DMS53 treated with DMSO at 0.1 percent for 48 hours (cell line): ENCODE measurements around the gene EXOC1L.

Experiments
- DNase-seq: peaks from one replicate; lab custom pipeline; 2025; ENCODE audit not compliant: unreplicated experiment; lab: John Stamatoyannopoulos, UW

The EXOC1L gene, protein sequence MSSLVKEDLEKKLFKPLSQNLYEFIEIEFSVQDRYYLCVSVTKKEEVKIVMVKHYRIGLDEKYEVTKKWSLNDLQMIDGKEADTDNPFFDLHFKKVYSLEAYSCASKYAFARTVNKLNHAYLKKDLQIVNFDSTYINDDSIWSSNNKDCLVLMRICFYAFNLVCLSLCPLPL

DNA sequence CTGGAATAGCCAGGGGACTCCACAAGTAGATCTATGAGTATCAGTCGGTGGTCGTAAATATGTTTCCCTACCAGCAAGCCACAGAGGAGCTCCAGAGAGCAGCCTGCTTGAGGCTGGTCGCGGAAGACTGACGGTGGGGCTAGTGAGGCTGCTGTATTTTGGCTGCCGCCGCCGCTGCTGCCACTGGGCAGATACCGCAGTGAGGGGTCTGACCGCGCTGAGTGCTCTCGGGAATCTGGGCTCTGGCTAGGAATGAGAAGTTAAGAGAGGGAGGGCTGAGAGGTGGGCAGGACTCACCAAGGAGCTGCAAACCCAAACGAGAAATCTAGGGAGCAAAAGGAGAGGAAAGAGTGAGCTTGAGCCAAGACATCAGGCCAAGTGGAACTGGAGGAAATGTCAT is at the start of gene EXOC1L:
TSS of gene EXOC1L (plus strand) at position 157 of the 400 bp plus-strand sequence. CDS start at position 394, 237 bp downstream.
- DNase-seq = no peak

DNA sequence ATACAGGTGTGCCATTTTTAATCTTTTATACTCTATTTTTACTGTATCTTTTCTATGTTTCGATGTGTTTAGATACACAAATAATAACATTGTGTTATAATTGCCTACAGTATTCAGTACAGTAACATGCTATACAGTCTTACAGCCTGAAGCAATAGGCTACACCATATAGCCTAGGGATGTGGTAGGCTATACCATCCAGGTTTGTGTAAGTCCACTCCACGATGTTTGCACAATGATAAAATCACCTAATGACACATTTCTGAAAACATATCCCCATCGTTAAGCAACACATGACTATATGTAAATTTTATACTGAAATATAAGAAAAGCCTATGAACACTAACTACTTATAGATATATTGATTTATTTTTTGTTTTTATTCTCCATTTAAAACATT is 48.9 kb upstream of the EXOC1L start:
- no peak for DNase-seq

DNA sequence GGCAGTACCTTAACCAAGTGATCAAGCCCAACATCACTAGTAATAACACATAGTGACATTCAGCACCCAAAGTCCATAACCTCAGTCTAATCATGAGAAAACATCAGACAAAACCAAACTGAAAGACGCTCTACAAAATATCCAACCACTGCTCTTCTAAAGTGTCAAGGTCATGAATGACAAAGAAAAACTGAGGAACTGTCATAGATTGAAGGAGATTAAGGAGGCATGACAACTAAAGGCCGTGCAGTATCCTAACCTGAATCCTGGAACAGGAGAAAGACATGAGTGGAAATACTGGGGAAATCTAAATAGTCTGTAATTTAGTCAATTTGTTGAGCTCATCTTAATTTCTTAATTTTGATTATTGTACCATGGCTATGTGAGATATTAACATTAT is 38.2 kb upstream of the EXOC1L start:
- DNase-seq = no peak

DNA sequence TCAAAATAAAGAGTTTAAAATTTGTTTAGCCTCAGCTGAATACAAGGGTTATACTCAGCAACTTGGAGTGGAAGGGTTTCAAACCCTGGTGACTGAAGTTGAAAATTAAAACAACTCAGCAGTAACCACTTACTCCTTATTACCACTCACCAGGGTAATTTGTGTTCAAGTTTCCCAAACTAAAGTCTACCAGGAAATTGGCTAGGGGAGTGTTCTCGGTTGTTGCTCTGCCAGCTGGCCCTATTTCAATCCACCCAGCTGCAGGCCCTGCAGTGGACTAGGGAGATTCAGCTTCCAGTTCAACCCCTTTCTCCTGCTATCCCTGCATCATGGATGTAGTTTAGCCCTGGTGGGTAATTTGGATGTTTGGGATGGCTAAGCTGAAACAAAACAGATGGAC is 37.8 kb upstream of the EXOC1L start:
- DNase-seq = no peak

DNA sequence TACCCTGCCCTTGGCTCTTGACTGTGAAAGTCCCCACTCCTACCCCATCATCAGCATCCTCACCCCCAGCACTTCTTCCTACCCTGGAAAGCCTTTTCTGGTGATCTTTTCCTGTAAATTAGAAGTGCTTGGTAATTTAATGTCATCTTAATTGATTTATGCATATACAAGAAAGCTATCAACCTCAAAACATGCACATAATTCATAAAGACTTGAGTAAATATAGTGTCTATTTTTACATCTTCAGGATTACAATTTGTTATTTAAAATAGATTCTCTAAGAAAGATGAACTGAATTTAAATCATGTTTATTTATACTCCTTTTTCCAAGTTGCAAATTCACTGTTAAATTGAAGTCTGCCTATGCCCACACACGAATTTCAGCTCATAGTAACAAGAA is 36.0 kb upstream of the EXOC1L start:
- DNase-seq = no peak

DNA sequence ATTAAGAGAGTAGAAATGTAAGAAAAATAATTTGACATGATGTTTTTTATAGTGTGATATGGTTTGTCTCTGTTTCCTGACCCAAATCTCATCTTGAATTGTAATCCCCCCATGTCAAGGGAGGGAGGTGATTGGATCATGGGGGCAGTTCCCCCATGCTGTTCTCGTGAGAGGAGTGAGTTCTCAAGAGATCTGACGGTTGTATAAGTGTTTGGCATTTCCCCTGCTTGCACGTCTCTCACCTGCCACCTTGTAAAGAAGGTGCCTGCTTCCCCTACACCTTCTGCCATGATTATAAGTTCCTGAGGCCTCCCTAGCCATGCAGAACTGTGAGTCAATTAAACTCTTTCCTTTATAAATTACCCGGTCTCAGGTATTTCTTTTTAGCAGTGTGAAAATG is 34.8 kb upstream of the EXOC1L start:
- DNase-seq = no peak

DNA sequence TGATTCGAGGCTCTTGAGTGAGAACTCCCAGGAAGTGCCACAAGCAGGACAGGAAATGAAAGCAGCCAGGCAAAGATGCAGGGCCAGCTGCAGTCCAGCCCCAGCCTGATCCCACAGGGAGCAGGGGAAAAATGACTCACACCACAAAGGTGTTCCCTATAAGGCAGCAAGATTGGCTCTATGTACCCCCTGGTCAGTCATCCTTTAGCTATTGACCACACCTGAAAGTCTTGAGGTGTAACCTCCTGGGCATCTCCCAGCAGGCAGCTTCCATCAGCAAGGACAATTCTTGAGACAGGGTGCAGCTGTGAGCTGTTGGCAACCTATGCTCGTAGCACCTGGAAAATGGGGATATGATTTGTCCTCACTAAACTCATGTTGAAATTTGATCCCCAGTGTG is 27.9 kb upstream of the EXOC1L start:
- no peak for DNase-seq

DNA sequence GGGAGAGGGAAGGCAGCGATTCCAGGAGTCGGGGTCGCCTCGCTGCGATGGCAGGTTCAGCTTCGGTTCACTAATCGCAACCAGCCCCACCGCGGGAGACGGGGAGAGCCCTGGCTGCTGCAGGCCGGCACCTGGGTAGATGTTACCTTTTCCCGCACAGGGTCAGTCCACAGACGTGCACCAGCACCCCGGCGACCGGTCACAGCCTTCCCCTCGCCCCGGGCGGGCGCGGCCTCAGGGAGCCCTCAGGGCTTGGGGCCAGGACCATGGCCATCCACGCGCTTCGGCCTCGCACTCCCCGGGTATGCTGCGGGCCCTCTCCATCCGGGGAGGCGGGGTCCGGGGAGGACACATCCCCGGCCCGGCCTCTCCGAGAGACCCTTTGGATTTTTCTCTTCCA is 26.1 kb upstream of the EXOC1L start:
- DNase-seq = no peak

DNA sequence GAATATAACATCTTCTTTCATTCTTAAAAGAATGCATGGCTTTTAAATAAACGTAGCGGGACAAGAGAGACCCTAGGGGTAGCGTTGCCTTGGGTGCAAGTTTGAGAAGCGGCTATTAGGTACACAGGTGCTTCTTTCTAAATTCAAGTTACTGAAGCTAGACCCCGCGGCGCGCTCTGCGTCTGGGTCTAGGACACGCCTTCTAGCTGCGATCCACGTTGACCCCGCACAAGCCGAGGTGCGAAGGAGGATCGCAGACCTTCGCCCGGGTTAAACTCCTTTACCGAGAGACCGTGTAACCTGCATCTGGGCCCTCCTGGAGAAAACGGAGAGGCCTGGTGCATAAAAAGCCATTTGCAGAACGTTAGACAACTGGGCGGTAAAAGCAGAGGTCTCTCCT is 25.5 kb upstream of the EXOC1L start:
- no peak for DNase-seq

DNA sequence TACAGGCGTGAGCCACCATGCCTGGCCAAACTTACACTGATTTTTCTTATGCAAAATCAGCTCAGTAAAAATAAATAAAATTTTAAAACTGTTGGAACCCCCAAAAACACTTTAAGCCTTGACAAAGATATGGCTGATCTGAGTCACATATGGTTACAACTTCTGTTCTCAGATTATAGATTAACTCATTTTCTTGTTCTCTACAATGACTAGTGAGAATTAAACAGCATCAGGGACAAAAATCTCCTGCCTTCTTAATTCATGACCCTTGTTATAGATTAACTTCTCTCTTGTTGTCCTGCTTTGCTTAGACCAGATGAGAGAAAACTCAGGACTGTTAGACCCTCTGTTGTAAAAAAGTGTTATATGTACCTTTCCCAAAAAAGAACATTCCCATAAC is 24.2 kb upstream of the EXOC1L start:
- DNase-seq = no peak

DNA sequence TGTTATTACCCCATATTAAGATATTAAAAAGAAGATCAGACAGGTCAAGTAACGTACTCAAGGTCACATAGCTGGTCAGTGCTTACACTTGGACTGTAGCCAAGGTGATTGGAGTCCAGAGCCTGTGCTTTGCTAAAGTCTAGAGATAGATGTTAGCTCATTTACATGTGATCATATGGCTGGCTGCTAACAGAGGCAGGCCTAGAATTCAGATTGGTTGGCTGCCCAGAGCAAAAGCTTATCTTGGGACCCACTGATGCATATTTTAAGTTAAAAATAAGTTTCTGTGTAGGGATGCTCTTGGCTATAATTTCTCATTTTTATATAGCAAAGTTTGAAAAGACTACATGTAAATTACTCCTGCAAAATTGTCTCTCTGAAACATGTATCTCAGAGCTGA is 18.1 kb upstream of the EXOC1L start:
- DNase-seq = no peak

DNA sequence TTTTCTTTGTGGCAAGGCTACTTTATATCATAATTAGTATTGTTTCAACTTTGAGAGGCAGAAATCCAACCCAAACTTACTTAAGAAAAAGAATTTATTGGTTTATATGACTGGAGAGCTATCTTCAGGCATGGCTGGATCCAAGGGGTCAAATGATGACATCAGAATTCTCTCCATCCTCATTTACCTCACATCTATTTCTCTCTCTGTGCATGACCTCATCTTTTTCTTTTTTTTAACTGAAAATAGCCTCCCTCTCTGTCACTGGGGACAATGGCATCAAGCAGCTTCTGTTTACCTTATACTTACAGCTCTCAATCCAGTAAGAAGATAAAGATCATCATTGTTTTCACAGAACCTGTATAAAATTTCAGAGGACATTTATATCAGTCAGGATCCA is 12.0 kb upstream of the EXOC1L start:
- peak; percentile 25 for DNase-seq

DNA sequence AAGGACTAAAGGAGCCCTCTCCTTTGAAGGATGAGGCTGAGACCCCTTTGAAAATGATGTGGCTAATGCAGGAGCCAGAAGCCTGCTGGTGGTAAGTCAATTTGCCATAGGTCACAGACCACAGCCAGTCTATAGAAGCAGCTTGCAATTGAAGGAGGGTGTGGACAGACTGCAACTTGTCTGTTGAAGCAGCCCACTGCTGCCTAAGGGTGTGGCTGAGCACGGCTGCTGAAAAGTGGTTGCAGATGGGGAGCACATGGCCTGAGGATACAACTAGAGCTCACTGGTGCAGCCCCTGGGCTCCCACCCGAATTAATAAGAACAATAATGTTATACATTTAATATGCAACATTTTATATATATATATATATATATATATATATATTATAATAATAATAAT is 11.4 kb upstream of the EXOC1L start:
- DNase-seq = no peak

DNA sequence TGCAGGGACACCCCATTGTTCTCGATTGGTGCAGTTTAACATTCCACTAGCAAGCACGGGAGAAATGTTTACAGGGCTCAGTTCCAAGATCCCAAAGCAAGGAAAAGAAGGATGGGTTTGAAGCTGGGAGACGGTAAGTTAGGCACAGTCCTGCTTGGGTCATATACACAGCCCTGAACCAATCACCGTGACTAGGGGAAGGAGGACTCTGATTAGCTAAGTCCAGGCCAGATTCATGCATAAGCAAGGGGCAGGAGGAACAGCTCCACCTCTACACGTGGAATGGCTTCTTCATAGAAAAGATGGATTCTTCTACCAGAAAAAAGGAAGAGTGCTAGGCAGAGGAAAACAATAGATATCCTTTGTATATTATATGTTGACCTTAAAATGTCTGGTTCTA is 11.0 kb upstream of the EXOC1L start:
- DNase-seq = no peak

DNA sequence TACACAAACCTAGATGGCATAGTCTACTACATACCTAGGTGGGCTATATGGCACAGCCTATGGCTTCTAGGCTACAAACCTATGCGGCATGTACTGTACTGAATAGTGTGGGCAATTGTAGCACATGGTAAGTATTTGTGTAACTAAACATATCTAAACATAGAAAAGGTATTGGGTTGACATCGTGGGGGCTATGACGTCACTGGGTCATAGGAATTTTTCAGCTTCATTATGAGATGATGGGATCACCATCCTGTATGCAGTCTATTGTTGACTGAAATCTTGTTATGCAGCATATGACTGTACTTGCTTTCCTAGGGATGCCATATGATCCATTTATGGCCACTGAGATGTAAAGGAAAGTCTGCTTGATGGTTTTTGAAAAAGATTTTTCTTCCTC is 1.9 kb upstream of the EXOC1L start:
- DNase-seq = no peak

DNA sequence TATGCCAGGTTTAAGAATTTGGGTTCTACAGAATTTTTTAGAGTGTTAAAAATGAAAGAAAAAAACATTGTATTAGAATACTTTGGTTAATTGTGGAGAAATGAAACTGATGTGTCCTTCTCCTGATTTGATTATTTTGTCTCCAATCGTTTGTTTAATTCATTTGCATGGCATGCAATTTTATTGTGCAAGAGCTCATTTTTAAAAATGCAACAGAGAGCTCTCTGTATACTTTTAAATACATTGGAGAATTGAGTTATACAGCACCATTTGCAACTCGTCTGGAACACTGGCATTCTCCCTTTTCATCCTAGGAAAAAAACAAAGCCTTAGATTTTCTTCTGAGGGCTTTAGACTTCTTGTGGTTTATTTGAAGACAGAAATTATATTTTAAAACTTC is 689 bp downstream of the EXOC1L start:
- DNase-seq = no peak

DNA sequence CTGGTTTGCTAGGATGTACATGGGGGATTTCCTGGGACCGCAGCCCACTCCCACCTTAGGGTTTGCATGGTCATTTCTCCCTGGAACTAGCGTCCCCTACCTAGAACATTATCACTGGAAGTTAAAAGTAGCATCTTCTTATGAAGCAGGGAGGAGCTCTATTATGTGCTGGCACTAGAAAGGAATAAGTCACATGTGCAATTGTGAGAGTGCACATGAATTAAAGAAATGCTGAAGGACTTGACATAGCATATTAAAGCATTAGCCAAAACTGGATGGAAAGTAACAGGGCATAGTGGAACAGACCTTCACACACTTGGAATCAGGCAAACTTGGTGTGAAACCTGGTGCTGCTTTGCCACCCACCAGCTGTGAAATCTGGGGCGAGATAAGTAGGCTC is 2.7 kb downstream of the EXOC1L start:
- DNase-seq = no peak

DNA sequence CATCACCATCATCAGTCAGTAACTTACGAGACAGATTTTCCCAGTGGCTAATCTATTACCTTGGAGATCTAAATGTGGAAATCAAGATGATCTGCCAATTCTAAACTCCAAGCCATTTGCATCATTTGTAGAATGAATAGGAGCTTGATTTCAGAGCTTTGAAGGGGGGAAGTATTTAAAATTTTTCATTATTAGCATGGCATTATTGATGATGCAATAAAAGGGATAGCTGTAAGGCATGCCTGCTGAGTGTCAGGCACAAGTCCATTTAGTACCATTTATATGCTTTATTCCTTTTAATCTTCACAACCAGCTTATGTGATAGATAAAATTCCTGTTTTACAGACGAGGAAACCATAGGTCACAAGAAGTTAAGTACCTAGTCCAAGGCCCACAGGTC is 5.3 kb downstream of the EXOC1L start:
- DNase-seq = no peak

DNA sequence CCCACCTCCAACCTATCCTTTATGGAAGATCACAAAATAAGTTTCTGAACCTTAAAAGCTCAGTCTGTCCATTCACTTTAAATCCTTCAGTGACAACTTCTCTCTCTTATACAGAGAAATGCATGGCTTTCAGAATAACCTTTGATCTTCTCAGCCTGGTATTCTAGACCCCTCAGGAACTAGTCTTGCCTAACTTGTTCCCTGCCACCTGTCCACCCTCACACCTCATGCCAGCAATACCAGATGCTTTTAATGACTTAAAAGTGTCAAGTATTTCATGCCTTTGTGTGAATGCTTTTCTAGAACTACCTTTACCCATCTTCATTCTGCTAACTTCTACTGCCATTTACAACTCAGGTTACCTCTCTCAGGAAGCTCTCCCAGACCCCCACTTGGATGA is 7.4 kb downstream of the EXOC1L start:
- no peak for DNase-seq

DNA sequence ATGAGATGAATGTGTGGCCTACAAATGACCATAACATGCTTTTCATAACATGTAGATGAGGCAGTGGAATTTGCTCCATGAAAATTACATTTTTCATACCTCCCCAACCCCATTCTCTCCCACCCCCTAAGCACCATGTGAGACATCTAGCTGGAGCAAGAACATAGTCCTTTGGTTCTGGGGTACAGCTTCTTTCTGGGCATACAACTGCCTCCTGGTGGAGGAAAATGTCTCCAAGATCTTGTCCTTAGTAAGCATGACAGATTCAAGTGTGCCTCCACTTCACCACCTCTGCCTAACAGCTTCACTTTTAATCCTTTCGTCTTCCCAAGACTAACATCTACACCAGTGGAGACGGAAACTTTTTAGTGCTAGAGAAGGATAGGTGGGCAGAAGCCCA is 8.0 kb downstream of the EXOC1L start:
- DNase-seq = no peak

DNA sequence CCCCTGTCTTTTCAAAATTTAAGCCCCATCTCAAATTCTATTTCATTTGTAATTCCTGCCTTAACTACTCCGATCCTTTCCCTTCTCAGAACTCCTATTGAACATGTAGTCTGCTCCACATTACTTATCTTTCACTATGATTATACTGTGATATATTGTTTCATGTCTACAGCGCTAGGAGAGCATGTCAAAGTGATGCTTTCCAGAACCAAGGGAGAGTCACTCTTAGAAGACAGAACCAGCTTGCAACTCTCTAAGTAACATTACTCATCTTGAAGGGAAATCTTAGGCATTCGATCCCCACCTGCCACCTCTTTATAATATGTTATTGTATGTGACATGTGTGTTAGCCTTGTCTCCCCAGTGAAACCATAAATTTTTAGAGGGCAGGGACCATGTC is 10.5 kb downstream of the EXOC1L start:
- DNase-seq = no peak

DNA sequence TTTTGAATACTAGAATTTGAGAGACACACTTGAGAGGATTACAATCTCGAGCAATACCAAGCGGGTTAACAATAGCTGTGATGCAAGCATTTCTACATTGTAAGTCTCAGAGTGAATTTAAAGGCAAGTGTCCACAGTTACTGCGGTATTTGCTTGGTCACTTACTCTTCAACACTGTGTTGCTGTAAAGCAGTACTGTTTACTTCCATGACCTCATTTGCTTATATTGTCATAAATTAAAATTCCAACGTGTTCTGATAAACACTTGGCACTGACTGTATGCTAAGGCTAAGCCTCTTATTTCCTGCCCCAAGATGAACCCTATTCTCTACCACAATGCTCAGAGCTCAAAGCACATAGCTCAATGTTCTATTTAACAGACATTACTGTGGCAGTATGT is 11.1 kb downstream of the EXOC1L start:
- DNase-seq = no peak

DNA sequence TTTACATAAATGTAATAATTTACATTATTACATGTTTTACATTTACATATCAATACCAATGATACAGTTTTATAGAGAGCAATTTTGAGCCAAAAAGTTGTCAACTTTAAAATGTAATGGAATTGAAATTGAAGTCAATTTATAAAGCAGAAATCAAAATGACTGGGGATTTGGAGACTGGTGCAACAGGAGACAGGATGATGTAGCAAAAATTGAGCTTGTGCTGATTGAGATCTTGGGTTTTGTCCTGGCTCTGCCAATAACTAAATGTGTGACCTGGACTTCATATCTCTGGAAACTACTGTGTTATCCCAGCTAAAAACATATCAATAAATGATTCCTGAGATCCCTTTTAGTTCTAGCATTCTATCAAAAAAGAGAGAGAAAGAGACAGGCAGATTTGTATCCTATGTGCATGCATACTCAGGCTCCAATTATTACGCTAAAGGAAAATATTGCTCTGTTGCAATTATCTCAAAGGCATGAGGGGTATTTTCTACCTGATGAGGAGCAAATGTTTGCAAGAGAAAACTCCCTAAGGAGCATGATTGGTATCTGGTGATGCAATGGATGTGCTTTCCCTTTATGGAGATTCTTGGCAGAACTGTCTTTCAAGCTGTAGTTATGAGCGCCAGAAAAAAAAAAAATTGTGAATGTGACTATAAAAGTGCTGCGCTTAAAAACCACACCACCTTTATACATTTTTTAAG is 14.7 kb downstream of the EXOC1L start:
- no peak for DNase-seq
